HepG2 (cell line): ENCODE data around the gene S1PR5. TPM values are rescaled to one million over a fixed set of nuclear protein-coding genes. Genes with fewer than 3 reads are reported as not detected.
A peak's percentile ranks its signal among the peaks of the same experiment; 100 is the strongest.

ENCODE experiments used
- GLI4 ChIP-seq: sonication (generic); formaldehyde crosslinking; IDR thresholded peaks from 2 replicates; pipeline ENCODE4 v1.5.1; 2020; ENCODE audit warnings: missing genetic modification reagents, mild to moderate bottlenecking, moderate library complexity, borderline replicate concordance
- KMT2B ChIP-seq: IDR thresholded peaks from 2 replicates; pipeline ENCODE4 v1.6.1; 2016; ENCODE audit warnings: missing genetic modification reagents, missing compliant biosample characterization
- PTBP1 ChIP-seq: fragments of 200-400 bp; formaldehyde crosslinking; IDR thresholded peaks from 2 replicates; pipeline ENCODE4 v1.6.1; 2018; ENCODE audit warnings: low read length, low read depth; ENCODE audit not compliant: poor library complexity, severe bottlenecking
- ZNF234 ChIP-seq: sonication (generic); formaldehyde crosslinking; conservative IDR thresholded peaks from 2 replicates; pipeline ENCODE4 v1.5.1; 2020; ENCODE audit warnings: mild to moderate bottlenecking, missing genetic modification reagents
- ZNF792 ChIP-seq: IDR thresholded peaks from 2 replicates; pipeline ENCODE4 v1.6.1; 2016
- polyA plus RNA-seq, 8 experiments: library from polyadenylated mRNA; depleted of rRNA in 3 of 8; stranded (reverse) in 7 of 8; unstranded in 1 of 8; fragments of >200 nt; fragmentation: Illumina TruSeq in 4 of 8; extraction: Trizol in 4 of 8; gene quantifications; 2 replicates each; pipeline versions ENCODE4 v1.2.1 to v1.2.3, GENCODE V29; 2011 to 2016; ENCODE audit warnings: low read depth in 4 of 8, missing spikeins in 1 of 8, mixed read lengths in 1 of 8; ENCODE audit not compliant: insufficient read depth in 1 of 8
- total RNA-seq, 5 experiments: library from RNA; depleted of rRNA; stranded (reverse); fragments of >200 nt; fragmentation: Illumina TruSeq; extraction: Trizol; gene quantifications; 2 replicates each; pipeline ENCODE4 v1.2.3, GENCODE V29; 2016; ENCODE audit warnings: low read depth in 1 of 5
- TF ChIP-seq, protein P1 (sequence below): sonication (generic); formaldehyde crosslinking; IDR thresholded peaks from 2 replicates; pipeline ENCODE4 v1.4.0; 2020; ENCODE audit warnings: missing genetic modification reagents, borderline replicate concordance
- TF ChIP-seq, protein P2 (sequence below): sonication (generic); formaldehyde crosslinking; conservative IDR thresholded peaks from 2 replicates; pipeline ENCODE4 v1.8.1; 2023; ENCODE audit warnings: missing genetic modification reagents
- TF ChIP-seq, protein P3 (sequence below): sonication (generic); formaldehyde crosslinking; IDR thresholded peaks from 2 replicates; pipeline ENCODE4 v1.8.0; 2022; ENCODE audit warnings: missing genetic modification reagents, mild to moderate bottlenecking, moderate library complexity, borderline replicate concordance
- TF ChIP-seq, protein P4 (sequence below): sonication (generic); formaldehyde crosslinking; IDR thresholded peaks from 2 replicates; pipeline ENCODE4 v1.8.0; 2023; ENCODE audit warnings: mild to moderate bottlenecking, missing genetic modification reagents
- TF ChIP-seq, protein P5 (sequence below): sonication (generic); formaldehyde crosslinking; IDR thresholded peaks from 2 replicates; pipeline ENCODE4 v1.5.1; 2020; ENCODE audit warnings: mild to moderate bottlenecking, missing genetic modification reagents
- TF ChIP-seq, protein P6 (sequence below): sonication (generic); formaldehyde crosslinking; IDR thresholded peaks from 2 replicates; pipeline ENCODE4 v1.5.1; 2020; ENCODE audit warnings: mild to moderate bottlenecking, missing genetic modification reagents, moderate library complexity
- TF ChIP-seq, protein P7 (sequence below): sonication (generic); formaldehyde crosslinking; IDR thresholded peaks from 2 replicates; pipeline ENCODE4 v1.4.0; 2020; ENCODE audit warnings: mild to moderate bottlenecking, low read depth, missing genetic modification reagents

The S1PR5 gene
- total and polyA plus RNA-seq, 2 of the 13 experiments (the other 11 are each of a cell fraction or from before 2014, with no cell fraction given) = 0.04 TPM; not detected in 1

DNA sequence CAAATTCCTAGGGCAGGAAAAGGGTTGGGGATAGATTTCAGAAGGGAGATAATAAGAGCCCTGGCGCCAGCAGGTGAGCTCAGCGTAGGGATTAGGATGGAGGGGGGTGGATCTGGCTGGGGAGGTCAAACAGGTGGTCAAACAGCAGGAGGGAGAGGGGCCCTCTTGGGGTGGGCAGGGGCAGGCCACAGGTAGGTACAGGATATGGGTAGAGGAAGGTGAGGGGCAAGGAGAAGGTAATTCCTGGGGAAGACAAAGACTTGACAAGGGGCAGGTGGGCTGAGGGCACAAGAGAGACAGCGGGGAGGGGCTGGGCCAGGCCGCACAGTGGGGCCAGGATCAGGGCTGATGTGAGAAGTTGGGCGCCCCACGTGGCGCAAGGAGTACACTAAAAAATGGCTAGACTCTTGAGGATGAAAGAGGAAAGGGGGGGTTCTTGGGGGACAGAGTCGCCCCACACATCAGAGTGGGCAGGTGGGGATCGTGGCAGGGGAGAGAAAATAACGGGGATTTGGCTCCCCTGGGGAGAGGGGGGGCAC is 47.9 kb upstream of the S1PR5 start (continued):
- TF ChIP-seq, protein P1, sequence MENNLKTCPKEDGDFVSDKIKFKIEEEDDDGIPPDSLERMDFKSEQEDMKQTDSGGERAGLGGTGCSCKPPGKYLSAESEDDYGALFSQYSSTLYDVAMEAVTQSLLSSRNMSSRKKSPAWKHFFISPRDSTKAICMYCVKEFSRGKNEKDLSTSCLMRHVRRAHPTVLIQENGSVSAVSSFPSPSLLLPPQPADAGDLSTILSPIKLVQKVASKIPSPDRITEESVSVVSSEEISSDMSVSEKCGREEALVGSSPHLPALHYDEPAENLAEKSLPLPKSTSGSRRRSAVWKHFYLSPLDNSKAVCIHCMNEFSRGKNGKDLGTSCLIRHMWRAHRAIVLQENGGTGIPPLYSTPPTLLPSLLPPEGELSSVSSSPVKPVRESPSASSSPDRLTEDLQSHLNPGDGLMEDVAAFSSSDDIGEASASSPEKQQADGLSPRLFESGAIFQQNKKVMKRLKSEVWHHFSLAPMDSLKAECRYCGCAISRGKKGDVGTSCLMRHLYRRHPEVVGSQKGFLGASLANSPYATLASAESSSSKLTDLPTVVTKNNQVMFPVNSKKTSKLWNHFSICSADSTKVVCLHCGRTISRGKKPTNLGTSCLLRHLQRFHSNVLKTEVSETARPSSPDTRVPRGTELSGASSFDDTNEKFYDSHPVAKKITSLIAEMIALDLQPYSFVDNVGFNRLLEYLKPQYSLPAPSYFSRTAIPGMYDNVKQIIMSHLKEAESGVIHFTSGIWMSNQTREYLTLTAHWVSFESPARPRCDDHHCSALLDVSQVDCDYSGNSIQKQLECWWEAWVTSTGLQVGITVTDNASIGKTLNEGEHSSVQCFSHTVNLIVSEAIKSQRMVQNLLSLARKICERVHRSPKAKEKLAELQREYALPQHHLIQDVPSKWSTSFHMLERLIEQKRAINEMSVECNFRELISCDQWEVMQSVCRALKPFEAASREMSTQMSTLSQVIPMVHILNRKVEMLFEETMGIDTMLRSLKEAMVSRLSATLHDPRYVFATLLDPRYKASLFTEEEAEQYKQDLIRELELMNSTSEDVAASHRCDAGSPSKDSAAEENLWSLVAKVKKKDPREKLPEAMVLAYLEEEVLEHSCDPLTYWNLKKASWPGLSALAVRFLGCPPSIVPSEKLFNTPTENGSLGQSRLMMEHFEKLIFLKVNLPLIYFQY (CRISPR knock-in tag) = no peak
- TF ChIP-seq, protein P2, sequence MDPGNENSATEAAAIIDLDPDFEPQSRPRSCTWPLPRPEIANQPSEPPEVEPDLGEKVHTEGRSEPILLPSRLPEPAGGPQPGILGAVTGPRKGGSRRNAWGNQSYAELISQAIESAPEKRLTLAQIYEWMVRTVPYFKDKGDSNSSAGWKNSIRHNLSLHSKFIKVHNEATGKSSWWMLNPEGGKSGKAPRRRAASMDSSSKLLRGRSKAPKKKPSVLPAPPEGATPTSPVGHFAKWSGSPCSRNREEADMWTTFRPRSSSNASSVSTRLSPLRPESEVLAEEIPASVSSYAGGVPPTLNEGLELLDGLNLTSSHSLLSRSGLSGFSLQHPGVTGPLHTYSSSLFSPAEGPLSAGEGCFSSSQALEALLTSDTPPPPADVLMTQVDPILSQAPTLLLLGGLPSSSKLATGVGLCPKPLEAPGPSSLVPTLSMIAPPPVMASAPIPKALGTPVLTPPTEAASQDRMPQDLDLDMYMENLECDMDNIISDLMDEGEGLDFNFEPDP (CRISPR knock-in tag) = no peak
- TF ChIP-seq, protein P3, sequence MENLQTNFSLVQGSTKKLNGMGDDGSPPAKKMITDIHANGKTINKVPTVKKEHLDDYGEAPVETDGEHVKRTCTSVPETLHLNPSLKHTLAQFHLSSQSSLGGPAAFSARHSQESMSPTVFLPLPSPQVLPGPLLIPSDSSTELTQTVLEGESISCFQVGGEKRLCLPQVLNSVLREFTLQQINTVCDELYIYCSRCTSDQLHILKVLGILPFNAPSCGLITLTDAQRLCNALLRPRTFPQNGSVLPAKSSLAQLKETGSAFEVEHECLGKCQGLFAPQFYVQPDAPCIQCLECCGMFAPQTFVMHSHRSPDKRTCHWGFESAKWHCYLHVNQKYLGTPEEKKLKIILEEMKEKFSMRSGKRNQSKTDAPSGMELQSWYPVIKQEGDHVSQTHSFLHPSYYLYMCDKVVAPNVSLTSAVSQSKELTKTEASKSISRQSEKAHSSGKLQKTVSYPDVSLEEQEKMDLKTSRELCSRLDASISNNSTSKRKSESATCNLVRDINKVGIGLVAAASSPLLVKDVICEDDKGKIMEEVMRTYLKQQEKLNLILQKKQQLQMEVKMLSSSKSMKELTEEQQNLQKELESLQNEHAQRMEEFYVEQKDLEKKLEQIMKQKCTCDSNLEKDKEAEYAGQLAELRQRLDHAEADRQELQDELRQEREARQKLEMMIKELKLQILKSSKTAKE = no peak
- TF ChIP-seq ZNF792 (CRISPR knock-in tag) (no peak), ZNF234 (CRISPR knock-in tag) (no peak), PTBP1 (peak; percentile 15), KMT2B (CRISPR knock-in tag) (no peak), GLI4 (no peak)
- TF ChIP-seq, protein P4, sequence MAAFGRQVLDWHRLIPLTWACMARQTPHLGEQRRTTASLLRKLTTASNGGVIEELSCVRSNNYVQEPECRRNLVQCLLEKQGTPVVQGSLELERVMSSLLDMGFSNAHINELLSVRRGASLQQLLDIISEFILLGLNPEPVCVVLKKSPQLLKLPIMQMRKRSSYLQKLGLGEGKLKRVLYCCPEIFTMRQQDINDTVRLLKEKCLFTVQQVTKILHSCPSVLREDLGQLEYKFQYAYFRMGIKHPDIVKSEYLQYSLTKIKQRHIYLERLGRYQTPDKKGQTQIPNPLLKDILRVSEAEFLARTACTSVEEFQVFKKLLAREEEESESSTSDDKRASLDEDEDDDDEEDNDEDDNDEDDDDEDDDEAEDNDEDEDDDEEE = peak; percentile 37
- TF ChIP-seq, protein P5, sequence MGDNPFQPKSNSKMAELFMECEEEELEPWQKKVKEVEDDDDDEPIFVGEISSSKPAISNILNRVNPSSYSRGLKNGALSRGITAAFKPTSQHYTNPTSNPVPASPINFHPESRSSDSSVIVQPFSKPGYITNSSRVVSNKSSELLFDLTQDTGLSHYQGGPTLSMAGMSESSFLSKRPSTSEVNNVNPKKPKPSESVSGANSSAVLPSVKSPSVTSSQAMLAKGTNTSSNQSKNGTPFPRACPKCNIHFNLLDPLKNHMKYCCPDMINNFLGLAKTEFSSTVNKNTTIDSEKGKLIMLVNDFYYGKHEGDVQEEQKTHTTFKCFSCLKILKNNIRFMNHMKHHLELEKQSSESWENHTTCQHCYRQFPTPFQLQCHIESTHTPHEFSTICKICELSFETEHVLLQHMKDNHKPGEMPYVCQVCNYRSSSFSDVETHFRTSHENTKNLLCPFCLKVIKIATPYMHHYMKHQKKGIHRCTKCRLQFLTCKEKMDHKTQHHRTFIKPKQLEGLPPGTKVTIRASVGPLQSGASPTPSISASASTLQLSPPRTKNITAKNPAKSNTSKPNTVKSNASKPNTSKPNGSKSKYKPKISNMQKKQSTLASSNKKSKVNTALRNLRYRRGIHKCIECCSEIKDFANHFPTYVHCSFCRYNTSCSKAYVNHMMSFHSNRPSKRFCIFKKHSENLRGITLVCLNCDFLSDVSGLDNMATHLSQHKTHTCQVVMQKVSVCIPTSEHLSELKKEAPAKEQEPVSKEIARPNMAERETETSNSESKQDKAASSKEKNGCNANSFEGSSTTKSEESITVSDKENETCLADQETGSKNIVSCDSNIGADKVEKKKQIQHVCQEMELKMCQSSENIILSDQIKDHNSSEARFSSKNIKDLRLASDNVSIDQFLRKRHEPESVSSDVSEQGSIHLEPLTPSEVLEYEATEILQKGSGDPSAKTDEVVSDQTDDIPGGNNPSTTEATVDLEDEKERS = no peak
- TF ChIP-seq, protein P6, sequence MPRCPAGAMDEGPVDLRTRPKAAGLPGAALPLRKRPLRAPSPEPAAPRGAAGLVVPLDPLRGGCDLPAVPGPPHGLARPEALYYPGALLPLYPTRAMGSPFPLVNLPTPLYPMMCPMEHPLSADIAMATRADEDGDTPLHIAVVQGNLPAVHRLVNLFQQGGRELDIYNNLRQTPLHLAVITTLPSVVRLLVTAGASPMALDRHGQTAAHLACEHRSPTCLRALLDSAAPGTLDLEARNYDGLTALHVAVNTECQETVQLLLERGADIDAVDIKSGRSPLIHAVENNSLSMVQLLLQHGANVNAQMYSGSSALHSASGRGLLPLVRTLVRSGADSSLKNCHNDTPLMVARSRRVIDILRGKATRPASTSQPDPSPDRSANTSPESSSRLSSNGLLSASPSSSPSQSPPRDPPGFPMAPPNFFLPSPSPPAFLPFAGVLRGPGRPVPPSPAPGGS (CRISPR knock-in tag) = no peak
- TF ChIP-seq, protein P7, sequence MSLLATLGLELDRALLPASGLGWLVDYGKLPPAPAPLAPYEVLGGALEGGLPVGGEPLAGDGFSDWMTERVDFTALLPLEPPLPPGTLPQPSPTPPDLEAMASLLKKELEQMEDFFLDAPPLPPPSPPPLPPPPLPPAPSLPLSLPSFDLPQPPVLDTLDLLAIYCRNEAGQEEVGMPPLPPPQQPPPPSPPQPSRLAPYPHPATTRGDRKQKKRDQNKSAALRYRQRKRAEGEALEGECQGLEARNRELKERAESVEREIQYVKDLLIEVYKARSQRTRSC (CRISPR knock-in tag) = no peak
